Measurements from ENCODE around the gene CNTNAP2. TPM values are rescaled to one million over a fixed set of nuclear protein-coding genes. Genes with fewer than 3 reads are reported as not detected.

Gene CNTNAP2
- polyA plus RNA-seq, 6 donors from 2014 or later = 38.2 to 132 (median 77.9) TPM

DNA sequence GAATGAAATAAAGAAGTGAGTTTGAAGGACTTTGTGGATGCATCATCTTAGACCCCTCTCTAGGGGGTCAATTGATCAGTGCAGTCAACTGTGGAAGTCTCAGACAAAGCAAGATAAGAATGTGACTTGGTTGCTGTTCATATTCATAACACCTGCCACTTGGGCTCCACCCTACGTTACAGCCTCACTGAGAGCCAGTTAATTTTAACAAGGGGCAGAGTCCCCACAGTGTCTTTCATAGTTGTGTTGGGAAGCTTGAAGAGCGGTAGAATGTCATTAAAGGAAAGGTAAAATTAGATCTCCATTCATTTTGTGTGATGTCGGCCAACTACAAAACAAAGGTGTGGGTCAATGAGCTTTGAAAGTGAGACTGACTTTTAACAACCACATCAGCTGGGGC, 2031.9 kb downstream of the CNTNAP2 start:
- Mint-ChIP-seq H3K27me3 (peaks cover 0 to 5% (median 0%) of the 10 kb centered on the region in 3 donors), H3K4me3 (no peak overlapping the region), H3K4me1 (no peaks in the 10 kb centered on the region), H3K36me3 (no peaks in the 10 kb centered on the region), H3K27ac (no peak overlapping the region), H3K9me3 (peaks cover 0 to 11% (median 4%) of the 10 kb centered on the region in 7 donors)
- DNase-seq = no peak
- no peak for ATAC-seq (ENCODE audit: low read depth in 2 of 2)

DNA sequence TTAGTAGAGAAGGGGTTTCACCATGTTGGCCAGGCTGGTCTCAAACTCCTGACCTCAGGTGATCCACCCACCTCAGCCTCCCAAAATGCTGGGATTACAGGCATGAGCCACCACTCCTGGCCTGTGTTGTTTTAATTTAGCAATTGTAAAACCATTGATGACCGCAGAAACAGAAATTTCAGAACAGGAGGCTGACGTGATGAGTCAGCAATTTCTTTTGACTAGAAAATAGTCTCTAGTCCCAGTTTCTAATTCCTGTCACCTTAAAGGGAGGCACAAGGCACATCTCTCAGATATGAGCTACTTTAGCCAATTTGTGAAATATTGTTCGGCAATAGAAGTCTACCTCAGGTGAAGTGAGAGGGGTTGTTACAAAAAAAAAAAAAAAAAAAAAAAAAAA, 2033.1 kb downstream of the CNTNAP2 start:
- ATAC-seq (ENCODE audit: low read depth in 2 of 2) = no peak
- Mint-ChIP-seq H3K4me1 (no peaks in the 10 kb centered on the region), H3K36me3 (no peaks in the 10 kb centered on the region), H3K4me3 (no peak overlapping the region), H3K9me3 (peaks cover 0 to 11% (median 4%) of the 10 kb centered on the region in 7 donors), H3K27me3 (peaks cover 0 to 5% (median 0%) of the 10 kb centered on the region in 3 donors), H3K27ac (peak overlapping the region in 1 of 6 donors; percentile 24)
- DNase-seq = no peak

- DNase-seq (no peak), ATAC-seq (ENCODE audit: low read depth in 2 of 2) (no peak)
- H3K27me3 Mint-ChIP-seq = peaks cover 0 to 5% (median 0%) of the 10 kb centered on the region in 3 donors
- H3K4me3 Mint-ChIP-seq = no peak overlapping the region
- no peaks in the 10 kb centered on the region for H3K36me3 Mint-ChIP-seq
- H3K4me1 Mint-ChIP-seq = no peaks in the 10 kb centered on the region
- peaks cover 2 to 11% (median 4%) of the 10 kb centered on the region in 7 donors for H3K9me3 Mint-ChIP-seq
- no peak overlapping the region for H3K27ac Mint-ChIP-seq
These were observed 2035.2 kb downstream of the CNTNAP2 start for GRCh38 chr7:148151778-148152177.

- no peak for ATAC-seq (ENCODE audit: low read depth in 2 of 2)
These were observed 2037.1 kb downstream of the CNTNAP2 start for GRCh38 chr7:148153616-148154284.

DNA sequence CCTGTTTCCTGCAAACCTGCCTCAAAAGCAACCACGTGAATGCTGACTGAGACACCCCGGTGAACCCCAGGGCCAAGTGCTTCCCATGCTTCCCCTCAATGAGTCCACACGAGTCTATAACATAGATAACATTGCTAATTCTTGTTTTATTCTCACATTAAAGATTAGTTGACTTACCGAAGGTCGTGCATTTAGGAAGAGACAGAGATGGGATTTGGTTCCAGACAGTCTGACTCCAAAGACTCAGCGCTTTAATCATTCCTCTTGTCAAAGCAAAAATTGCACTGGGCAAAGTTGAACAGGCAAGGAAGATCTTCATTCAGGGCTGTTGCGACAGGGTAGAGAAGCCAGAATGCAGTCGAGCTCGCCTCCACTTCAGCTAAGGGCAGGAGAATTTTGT, 2038.4 kb downstream of the CNTNAP2 start:
- DNase-seq = no peak
- Mint-ChIP-seq H3K4me1 (no peaks in the 10 kb centered on the region), H3K36me3 (no peaks in the 10 kb centered on the region), H3K4me3 (no peak overlapping the region), H3K27ac (no peak overlapping the region), H3K9me3 (peaks cover 0 to 11% (median 4%) of the 10 kb centered on the region in 7 donors), H3K27me3 (peaks cover 0 to 5% (median 0%) of the 10 kb centered on the region in 3 donors)
- no peak for ATAC-seq (ENCODE audit: low read depth in 2 of 2)

More at GRCh38 chr7:148153616-148154284, 2037.1 kb downstream of the CNTNAP2 start:
- peaks cover 0 to 5% (median 0%) of the 10 kb centered on the region in 3 donors for H3K27me3 Mint-ChIP-seq
- peaks cover 4 to 11% (median 4%) of the 10 kb centered on the region in 7 donors for H3K9me3 Mint-ChIP-seq
- no peak for DNase-seq
- H3K27ac Mint-ChIP-seq = no peak overlapping the region
- H3K4me3 Mint-ChIP-seq = no peak overlapping the region
- H3K36me3 Mint-ChIP-seq = no peaks in the 10 kb centered on the region
- H3K4me1 Mint-ChIP-seq = no peaks in the 10 kb centered on the region

DNA sequence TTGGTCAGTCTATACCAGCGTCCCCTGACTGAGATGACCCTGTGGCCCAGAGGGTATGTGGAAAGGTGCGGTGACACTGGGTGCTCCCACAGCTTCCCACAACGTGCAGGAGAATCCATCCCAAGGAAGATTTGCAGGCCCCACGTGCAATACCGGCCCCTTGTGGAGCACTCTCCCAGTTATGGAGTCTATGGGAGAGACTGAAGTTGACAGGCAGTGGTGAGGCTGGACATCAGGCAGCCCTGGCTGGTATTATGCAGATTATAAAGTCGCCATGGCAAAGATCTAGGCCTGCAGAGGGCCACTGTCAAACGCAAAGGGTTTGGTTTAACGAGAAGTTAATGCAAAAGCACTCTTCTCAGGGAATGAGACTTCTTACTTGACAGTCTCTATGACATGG, 2039.2 kb downstream of the CNTNAP2 start:
- H3K27me3 Mint-ChIP-seq = peaks cover 0 to under 1% (median 0%) of the 10 kb centered on the region in 3 donors
- no peak for ATAC-seq (ENCODE audit: low read depth in 2 of 2)
- DNase-seq = no peak
- H3K9me3 Mint-ChIP-seq = peaks cover 0 to 11% (median 4%) of the 10 kb centered on the region in 7 donors
- no peak overlapping the region for H3K27ac Mint-ChIP-seq
- H3K36me3 Mint-ChIP-seq = no peaks in the 10 kb centered on the region
- H3K4me1 Mint-ChIP-seq = no peaks in the 10 kb centered on the region
- no peak overlapping the region for H3K4me3 Mint-ChIP-seq

DNA sequence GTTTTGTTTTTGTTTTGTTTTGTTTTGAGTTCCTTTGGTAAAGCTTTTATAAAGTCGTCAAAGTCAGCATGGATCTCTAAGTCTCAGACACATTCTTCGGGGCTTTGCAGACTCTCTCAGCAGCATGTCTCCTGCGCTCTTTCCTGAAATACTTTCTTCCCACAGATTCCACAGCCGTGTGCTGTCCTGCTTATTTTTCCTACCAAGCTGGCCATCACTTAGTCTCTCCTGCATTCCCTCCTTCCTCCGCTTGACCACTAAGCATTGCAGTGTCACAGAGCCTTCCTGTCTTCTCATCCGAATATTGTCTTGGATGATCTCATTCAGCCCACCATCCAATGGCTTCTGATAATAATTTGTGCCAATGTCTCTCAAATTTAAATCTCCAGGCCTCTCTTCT, 2039.6 kb downstream of the CNTNAP2 start:
- H3K27me3 Mint-ChIP-seq = no peaks in the 10 kb centered on the region

GRCh38 chr7:148159331-148159730, 2042.7 kb downstream of the CNTNAP2 start:
- H3K27me3 Mint-ChIP-seq = no peaks in the 10 kb centered on the region
- no peak for DNase-seq
- no peak for ATAC-seq (ENCODE audit: low read depth in 2 of 2)
- no peaks in the 10 kb centered on the region for H3K4me1 Mint-ChIP-seq
- peak overlapping the region in 1 of 6 donors; percentile 7 for H3K27ac Mint-ChIP-seq
- H3K4me3 Mint-ChIP-seq = no peak overlapping the region
- no peaks in the 10 kb centered on the region for H3K36me3 Mint-ChIP-seq
- peaks cover 0 to 4% (median 0%) of the 10 kb centered on the region in 7 donors for H3K9me3 Mint-ChIP-seq

More for the DNA sequence above, 2039.6 kb downstream of the CNTNAP2 start:
- H3K27ac Mint-ChIP-seq = no peak overlapping the region
- DNase-seq (no peak), ATAC-seq (ENCODE audit: low read depth in 2 of 2) (no peak)
- no peak overlapping the region for H3K4me3 Mint-ChIP-seq
- H3K36me3 Mint-ChIP-seq = no peaks in the 10 kb centered on the region
- H3K9me3 Mint-ChIP-seq = peaks cover 0 to 11% (median 4%) of the 10 kb centered on the region in 7 donors
- no peaks in the 10 kb centered on the region for H3K4me1 Mint-ChIP-seq

DNA sequence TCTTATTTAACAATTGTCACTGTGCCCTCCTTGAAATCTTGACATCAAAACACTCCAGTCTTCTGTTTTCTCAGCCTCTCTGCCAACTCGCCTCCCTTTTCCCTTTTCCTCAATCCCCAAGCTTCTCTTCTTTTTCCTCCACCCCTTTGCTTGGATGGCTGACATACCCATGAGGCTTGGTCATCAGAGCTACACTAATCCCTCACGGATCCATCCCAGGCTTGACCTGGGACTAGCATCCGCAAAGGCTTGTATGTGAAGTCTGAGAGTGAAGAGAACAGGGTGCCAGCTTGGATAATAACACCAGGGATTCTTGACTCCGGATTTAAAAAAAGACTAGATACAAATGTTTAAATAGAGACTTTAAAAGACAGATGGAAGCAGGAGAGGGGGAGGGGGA, 2045.2 kb downstream of the CNTNAP2 start:
- no peak overlapping the region for H3K27ac Mint-ChIP-seq
- no peak overlapping the region for H3K4me3 Mint-ChIP-seq
- no peaks in the 10 kb centered on the region for H3K4me1 Mint-ChIP-seq
- ATAC-seq (ENCODE audit: low read depth in 2 of 2) (no peak), DNase-seq (no peak)
- peaks cover 0 to 3% (median 0%) of the 10 kb centered on the region in 7 donors for H3K9me3 Mint-ChIP-seq
- peaks cover 3 to 14% (median 11%) of the 10 kb centered on the region in 3 donors for H3K27me3 Mint-ChIP-seq
- no peaks in the 10 kb centered on the region for H3K36me3 Mint-ChIP-seq

DNA sequence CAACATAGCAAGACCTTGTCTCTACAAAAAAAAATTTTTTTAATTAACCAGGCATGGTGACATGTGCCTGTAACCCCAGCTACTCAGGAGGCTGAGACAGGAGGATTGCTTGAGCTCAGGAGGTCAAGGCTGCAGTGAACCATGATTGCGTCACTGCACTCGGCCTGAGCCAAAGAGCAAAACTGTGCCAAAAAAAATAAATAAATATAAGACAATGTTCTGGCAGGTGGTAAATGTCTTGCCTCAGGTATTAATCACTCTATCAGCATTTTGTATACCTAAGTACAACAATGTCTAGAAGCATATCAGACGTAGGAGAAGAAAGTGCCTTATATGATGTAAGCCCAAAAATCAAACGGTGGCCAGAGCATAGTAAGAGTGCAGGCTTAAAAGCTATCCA, 2046.2 kb downstream of the CNTNAP2 start:
- no peaks in the 10 kb centered on the region for H3K4me1 Mint-ChIP-seq
- ATAC-seq (ENCODE audit: low read depth in 2 of 2) (no peak), DNase-seq (no peak)
- peaks cover 0 to 10% (median 2%) of the 10 kb centered on the region in 7 donors for H3K9me3 Mint-ChIP-seq
- no peak overlapping the region for H3K4me3 Mint-ChIP-seq
- H3K27me3 Mint-ChIP-seq = peaks cover 5 to 14% (median 11%) of the 10 kb centered on the region in 3 donors
- no peak overlapping the region for H3K27ac Mint-ChIP-seq
- H3K36me3 Mint-ChIP-seq = no peaks in the 10 kb centered on the region

DNA sequence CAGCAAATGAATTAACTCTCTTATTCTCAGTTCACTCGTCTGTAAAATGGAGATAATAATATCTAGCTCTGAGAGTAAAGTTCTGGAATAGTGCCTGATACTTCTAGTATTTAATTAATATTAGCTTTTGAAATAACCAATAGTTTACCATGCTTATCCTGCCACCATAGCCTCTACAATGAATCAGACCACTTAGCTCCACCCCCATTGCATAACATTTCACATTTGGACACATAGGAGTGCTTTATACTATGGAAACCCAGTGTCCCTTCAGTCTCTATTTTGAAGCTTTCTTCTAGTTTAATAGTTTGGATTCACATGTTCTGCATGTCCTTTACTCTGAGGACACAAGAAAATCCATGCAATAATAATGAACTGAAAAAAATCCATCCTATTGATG, 2046.6 kb downstream of the CNTNAP2 start:
- DNase-seq (no peak), ATAC-seq (ENCODE audit: low read depth in 2 of 2) (no peak)
- Mint-ChIP-seq H3K9me3 (peaks cover 0 to 10% (median 2%) of the 10 kb centered on the region in 7 donors), H3K4me3 (no peak overlapping the region), H3K36me3 (no peaks in the 10 kb centered on the region), H3K27ac (no peak overlapping the region), H3K27me3 (peaks cover 5 to 14% (median 11%) of the 10 kb centered on the region in 3 donors), H3K4me1 (no peaks in the 10 kb centered on the region)

- no peaks in the 10 kb centered on the region for H3K27me3 Mint-ChIP-seq
- no peak overlapping the region for H3K4me3 Mint-ChIP-seq
These were observed 2056.3 kb downstream of the CNTNAP2 start for GRCh38 chr7:148172920-148173319.

GRCh38 chr7:148173369-148173768, 2056.8 kb downstream of the CNTNAP2 start:
- Mint-ChIP-seq H3K9me3 (no peaks in the 10 kb centered on the region), H3K27me3 (no peaks in the 10 kb centered on the region), H3K4me3 (no peak overlapping the region), H3K27ac (no peak overlapping the region), H3K4me1 (no peaks in the 10 kb centered on the region), H3K36me3 (no peaks in the 10 kb centered on the region)
- ATAC-seq (ENCODE audit: low read depth in 2 of 2) = no peak
- DNase-seq = no peak

More at GRCh38 chr7:148172920-148173319, 2056.3 kb downstream of the CNTNAP2 start:
- no peaks in the 10 kb centered on the region for H3K9me3 Mint-ChIP-seq
- DNase-seq (no peak), ATAC-seq (ENCODE audit: low read depth in 2 of 2) (no peak)
- H3K36me3 Mint-ChIP-seq = no peaks in the 10 kb centered on the region
- no peak overlapping the region for H3K27ac Mint-ChIP-seq
- no peaks in the 10 kb centered on the region for H3K4me1 Mint-ChIP-seq

DNA sequence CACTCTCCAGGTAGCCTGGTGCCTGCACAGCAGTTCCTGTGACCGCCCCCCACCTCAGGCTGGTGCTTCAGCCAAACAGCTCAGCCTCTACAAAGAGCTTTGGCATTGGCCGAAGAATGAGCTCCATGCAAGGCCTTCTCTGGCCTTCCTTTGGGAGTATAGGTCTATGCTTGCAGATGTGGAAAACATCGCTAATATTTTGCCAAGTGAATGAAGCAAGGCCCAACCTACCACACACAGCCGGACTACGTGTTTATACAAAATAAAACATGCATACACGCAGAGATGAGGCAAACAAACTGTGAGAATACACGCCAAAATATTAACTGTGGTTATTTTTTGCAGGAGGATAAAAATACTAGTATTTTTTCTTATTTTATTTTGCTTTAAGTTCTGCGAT, 2057.8 kb downstream of the CNTNAP2 start:
- no peaks in the 10 kb centered on the region for H3K9me3 Mint-ChIP-seq
- H3K36me3 Mint-ChIP-seq = no peaks in the 10 kb centered on the region
- no peaks in the 10 kb centered on the region for H3K4me1 Mint-ChIP-seq
- no peak for ATAC-seq (ENCODE audit: low read depth in 2 of 2)
- H3K4me3 Mint-ChIP-seq = no peak overlapping the region
- H3K27me3 Mint-ChIP-seq = peaks cover 0 to 4% (median 0%) of the 10 kb centered on the region in 3 donors
- no peak for DNase-seq
- H3K27ac Mint-ChIP-seq = no peak overlapping the region

Measured in naive B cell (primary cell).